Uterus (tissue), 2 donors: Measurements from ENCODE around the gene TMEM178B.

ENCODE experiments used
- CTCF ChIP-seq, 4 experiments: fragments of 200-600 bp in 2 of 4; fragments of 450-650 bp in 2 of 4; sonication (generic) in 2 of 4; IDR thresholded peaks; one replicate each; pipeline ENCODE4 v1.5.1; 2016 to 2019; ENCODE audit warnings: antibody characterized with exemption in 4 of 4, mild to moderate bottlenecking in 2 of 4, moderate library complexity in 1 of 4
- POLR2A ChIP-seq, 2 donors: fragments of 450-650 bp; IDR thresholded peaks; one replicate each; pipeline ENCODE4 v1.6.1; 2016; ENCODE audit warnings: antibody characterized with exemption in 2 of 2, mild to moderate bottlenecking in 1 of 2, moderate library complexity in 1 of 2

- TF ChIP-seq CTCF (IDR thresholded peaks at IDR 0.05) (no peak), POLR2A (IDR thresholded peaks at IDR 0.05) (no peak)
These were observed 390.1 kb downstream of the TMEM178B start for GRCh38 chr7:141463986-141464385.
